Measurements from ENCODE around the gene RHBDD2.
"Not testable (repeated sequence)": the region's sequence is repeated elsewhere in the genome, so short reads cannot be mapped to it uniquely, and the experiment has no call there.

RHBDD2 gene

GRCh38 chr7:75889826-75890225 lies 11.0 kb downstream of the RHBDD2 start:
- no peak for DNase-seq

- DNase-seq, result not testable (repeated sequence)
Measured at GRCh38 chr7:75891237-75891636, 12.4 kb downstream of the RHBDD2 start.

GRCh38 chr7:75891815-75892411 lies 13.1 kb downstream of the RHBDD2 start:
- DNase-seq, result no peak

- DNase-seq, result no peak
Measured at GRCh38 chr7:75892634-75893272, 13.9 kb downstream of the RHBDD2 start.

GRCh38 chr7:75896803-75897327 lies 18.0 kb downstream of the RHBDD2 start:
- DNase-seq, result no peak

GRCh38 chr7:75900617-75901315 lies 21.9 kb downstream of the RHBDD2 start:
- no peak for DNase-seq

GRCh38 chr7:75905785-75906604 lies 27.2 kb downstream of the RHBDD2 start:
- DNase-seq, result no peak

GRCh38 chr7:75906991-75907667 lies 28.3 kb downstream of the RHBDD2 start:
- no peak for DNase-seq

GRCh38 chr7:75907668-75908039 lies 28.8 kb downstream of the RHBDD2 start:
- DNase-seq, result not testable (repeated sequence)

GRCh38 chr7:75909521-75910132 lies 30.8 kb downstream of the RHBDD2 start:
- DNase-seq, result no peak

GRCh38 chr7:75911186-75911585 lies 32.4 kb downstream of the RHBDD2 start:
- DNase-seq, result not testable (repeated sequence)

GRCh38 chr7:75913437-75913836 lies 34.6 kb downstream of the RHBDD2 start:
- DNase-seq, result no peak

GRCh38 chr7:75914169-75914654 lies 35.4 kb downstream of the RHBDD2 start:
- no peak for DNase-seq

GRCh38 chr7:75914655-75915415 lies 36.0 kb downstream of the RHBDD2 start, which contains the start of gene POR:
Gene POR, plus strand, starts transcription at chr7:75915155. Its CDS starts 38,847 bp downstream, at chr7:75954002.
- peak; percentile 96 for DNase-seq

- DNase-seq, result no peak
Measured at GRCh38 chr7:75915416-75916156, 36.8 kb downstream of the RHBDD2 start.

- no peak for DNase-seq
Measured at GRCh38 chr7:75916259-75916658, 37.4 kb downstream of the RHBDD2 start.

- no peak for DNase-seq
Measured at GRCh38 chr7:75916685-75917634, 38.1 kb downstream of the RHBDD2 start.

- peak; percentile 49 for DNase-seq
Measured at GRCh38 chr7:75920431-75921161, 41.8 kb downstream of the RHBDD2 start.
